Small intestine (tissue), 7 donors: ENCODE data around the gene UBE2G2. TPM values are rescaled to one million over a fixed set of nuclear protein-coding genes. Genes with fewer than 3 reads are reported as not detected.

ENCODE experiments used
- DNase-seq, 2 donors: peaks; one replicate each; pipeline versions ENCODE4 v3.0.0 to v3.0.0-alpha.2; 2013
- FAIRE-seq: peaks from 2 replicates; lab custom pipeline; 2012; peaks lifted over from hg19 to GRCh38; lab: Jason Lieb, UNC
- H3K27ac ChIP-seq, 3 donors: one replicate each; pipeline ENCODE4 v1.5.1; 2013; ENCODE audit warnings: low read length in 2 of 3, mild to moderate bottlenecking in 2 of 3, control low read depth in 1 of 3, inconsistent platforms in 1 of 3, low read depth in 1 of 3, moderate library complexity in 1 of 3
- H3K27me3 ChIP-seq, 3 donors: one replicate each; pipeline ENCODE4 v1.6.1; 2013; ENCODE audit warnings: low read length in 3 of 3, inconsistent platforms in 1 of 3; ENCODE audit not compliant: control insufficient read depth in 3 of 3, insufficient read depth in 3 of 3
- H3K36me3 ChIP-seq, 3 donors: one replicate each; pipeline ENCODE4 v1.6.1; 2013; ENCODE audit warnings: low read length in 3 of 3, inconsistent platforms in 1 of 3, low read depth in 1 of 3, mild to moderate bottlenecking in 1 of 3, moderate library complexity in 1 of 3; ENCODE audit not compliant: control insufficient read depth in 3 of 3, insufficient read depth in 2 of 3
- H3K4me1 ChIP-seq, 3 donors: one replicate each; pipeline ENCODE4 v1.6.1; 2013; ENCODE audit warnings: low read length in 2 of 3, inconsistent platforms in 1 of 3, low read depth in 1 of 3, mild to moderate bottlenecking in 1 of 3, moderate library complexity in 1 of 3; ENCODE audit not compliant: control insufficient read depth in 3 of 3, insufficient read depth in 2 of 3
- H3K4me3 ChIP-seq, 3 donors: one replicate each; pipeline ENCODE4 v1.5.1; 2013; ENCODE audit warnings: low read length in 3 of 3, control low read depth in 1 of 3, inconsistent platforms in 1 of 3, low read depth in 1 of 3, mild to moderate bottlenecking in 1 of 3, moderate library complexity in 1 of 3
- H3K9me3 ChIP-seq, 2 donors: one replicate each; pipeline ENCODE4 v1.6.1; 2013; ENCODE audit warnings: low read depth in 1 of 2, low read length in 1 of 2; ENCODE audit not compliant: control insufficient read depth in 2 of 2, insufficient read depth in 1 of 2
- WGBS, 3 donors: extraction: QIAGEN DNeasy Blood & Tissue Kit; methylation state at CpG; one replicate each; pipeline ENCODE4 v1.1.7; 2013; 5-methylcytosine and 5-hydroxymethylcytosine counted together
- polyA plus RNA-seq, 4 donors: library from polyadenylated mRNA; stranded (reverse) in 3 of 4; unstranded in 1 of 4; fragments of 200-250 nt in 3 of 4; fragments of 120-200 nt in 1 of 4; gene quantifications; one replicate each; pipeline versions ENCODE4 v1.2.1 to v1.2.3, GENCODE V29; 2013
- donor health status: healthy with polysubstance abuse.
- donor health status: control.
- donor health status: control.
- donor health status: Bipolar disorder and iron deficiency.
- donor health status: healthy.

The UBE2G2 gene
- polyA plus RNA-seq, 4 donors: 30.0 to 75.4 (median 38.7) TPM

- FAIRE-seq: no peak
- WGBS, 3 donors: 91 to 97% (median 95%) methylated on average over 5 of the region's 5 CpGs
- Histone ChIP-seq H3K4me3 (no peak overlapping the region), H3K4me1 (peaks cover 0 to 7% (median 3%) of the 10 kb centered on the region in 3 donors), H3K27ac (no peak overlapping the region), H3K36me3 (peaks cover 0 to 35% (median 7%) of the 10 kb centered on the region in 3 donors), H3K27me3 (no peaks in the 10 kb centered on the region), H3K9me3 (no peaks in the 10 kb centered on the region)
- DNase-seq: no peak
These were observed 18.5 kb downstream of the UBE2G2 start for GRCh38 chr21:44783020-44783696.

- Histone ChIP-seq H3K27ac (no peak overlapping the region), H3K4me1 (peaks cover 0 to 9% (median 3%) of the 10 kb centered on the region in 3 donors), H3K36me3 (peaks cover 0 to 27% (median 7%) of the 10 kb centered on the region in 3 donors), H3K27me3 (no peaks in the 10 kb centered on the region), H3K9me3 (no peaks in the 10 kb centered on the region), H3K4me3 (no peak overlapping the region)
- no peak for FAIRE-seq
- 91 to 94% (median 92%) methylated on average over 16 of the region's 16 CpGs for WGBS, 3 donors
- DNase-seq: no peak
These were observed 20.7 kb downstream of the UBE2G2 start for GRCh38 chr21:44780767-44781459.

- peaks cover 0 to 9% (median 3%) of the 10 kb centered on the region in 3 donors for H3K4me1 ChIP-seq
- FAIRE-seq (no peak), DNase-seq (no peak)
- H3K9me3 ChIP-seq: no peaks in the 10 kb centered on the region
- H3K4me3 ChIP-seq: no peak overlapping the region
- 89 to 92% (median 90%) methylated on average over 7 of the region's 7 CpGs for WGBS, 3 donors
- peaks cover 0 to 28% (median 7%) of the 10 kb centered on the region in 3 donors for H3K36me3 ChIP-seq
- H3K27ac ChIP-seq: no peak overlapping the region
- H3K27me3 ChIP-seq: no peaks in the 10 kb centered on the region
These were observed 21.5 kb downstream of the UBE2G2 start for GRCh38 chr21:44780137-44780502.

GRCh38 chr21:44779417-44780136 is 22.0 kb downstream of the UBE2G2 start:
- Histone ChIP-seq H3K4me1 (peaks cover 0 to 9% (median 3%) of the 10 kb centered on the region in 3 donors), H3K27me3 (no peaks in the 10 kb centered on the region), H3K4me3 (no peak overlapping the region), H3K36me3 (peaks cover 3 to 28% (median 6%) of the 10 kb centered on the region in 3 donors), H3K9me3 (no peaks in the 10 kb centered on the region), H3K27ac (no peak overlapping the region)
- no peak for FAIRE-seq
- no peak for DNase-seq
- WGBS, 3 donors: 80 to 88% (median 82%) methylated on average over 15 to 17 of the region's 17 CpGs

GRCh38 chr21:44778983-44779382 is 22.6 kb downstream of the UBE2G2 start:
- Histone ChIP-seq H3K27ac (no peak overlapping the region), H3K27me3 (no peaks in the 10 kb centered on the region), H3K9me3 (no peaks in the 10 kb centered on the region), H3K36me3 (peaks cover 4 to 26% (median 8%) of the 10 kb centered on the region in 3 donors), H3K4me1 (peaks cover 0 to 9% (median 3%) of the 10 kb centered on the region in 3 donors), H3K4me3 (no peak overlapping the region)
- FAIRE-seq (no peak), DNase-seq (no peak)
- 88 to 95% (median 89%) methylated on average over 6 of the region's 6 CpGs for WGBS, 3 donors

- peak; percentile 75 to 88 for DNase-seq
- Histone ChIP-seq H3K27ac (no peak overlapping the region), H3K36me3 (peaks cover 6 to 25% (median 10%) of the 10 kb centered on the region in 3 donors)
These were observed 23.1 kb downstream of the UBE2G2 start for GRCh38 chr21:44778499-44778911.

GRCh38 chr21:44778094-44778493 is 23.5 kb downstream of the UBE2G2 start:
- no peak overlapping the region for H3K27ac ChIP-seq
- H3K27me3 ChIP-seq: no peaks in the 10 kb centered on the region
- no peaks in the 10 kb centered on the region for H3K9me3 ChIP-seq
- FAIRE-seq: no peak
- WGBS, 3 donors: 79 to 87% (median 86%) methylated on average over 5 of the region's 5 CpGs
- DNase-seq: no peak
- H3K4me3 ChIP-seq: no peak overlapping the region
- peaks cover 6 to 28% (median 14%) of the 10 kb centered on the region in 3 donors for H3K36me3 ChIP-seq
- H3K4me1 ChIP-seq: peaks cover 0 to 9% (median 3%) of the 10 kb centered on the region in 3 donors

More at GRCh38 chr21:44778499-44778911, 23.1 kb downstream of the UBE2G2 start:
- no peak overlapping the region for H3K4me3 ChIP-seq
- 19 to 64% (median 39%) methylated on average over 8 of the region's 8 CpGs for WGBS, 3 donors
- no peaks in the 10 kb centered on the region for H3K27me3 ChIP-seq
- no peak for FAIRE-seq
- peaks cover 0 to 9% (median 3%) of the 10 kb centered on the region in 3 donors for H3K4me1 ChIP-seq
- H3K9me3 ChIP-seq: no peaks in the 10 kb centered on the region

GRCh38 chr21:44774972-44775371 is 26.6 kb downstream of the UBE2G2 start:
- FAIRE-seq (no peak), DNase-seq (no peak)
- Histone ChIP-seq H3K36me3 (peaks cover 13 to 48% (median 16%) of the 10 kb centered on the region in 3 donors), H3K27ac (no peak overlapping the region), H3K27me3 (no peaks in the 10 kb centered on the region), H3K4me1 (peaks cover 0 to 9% (median 3%) of the 10 kb centered on the region in 3 donors), H3K9me3 (no peaks in the 10 kb centered on the region), H3K4me3 (no peak overlapping the region)
- 93 to 96% (median 93%) methylated on average over 8 of the region's 8 CpGs for WGBS, 3 donors
